Kidney (tissue), 14 donors: ENCODE data around the gene HABP2. TPM values are rescaled to one million over a fixed set of nuclear protein-coding genes. Genes with fewer than 3 reads are reported as not detected.

Experiments
- DNase-seq, 5 donors: peaks; one replicate each; pipeline ENCODE4 v3.0.0-alpha.2; 2013 to 2020
- FAIRE-seq: peaks from 2 replicates; lab custom pipeline; 2012; peaks lifted over from hg19 to GRCh38; lab: Jason Lieb, UNC
- H3K27ac ChIP-seq, 2 donors: one replicate each; pipeline ENCODE4 v1.7.0; 2013; ENCODE audit warnings: low read depth in 2 of 2, low read length in 2 of 2, inconsistent platforms in 1 of 2
- H3K27me3 ChIP-seq: one replicate; pipeline ENCODE4 v1.7.1; 2013; ENCODE audit warnings: low read length, inconsistent platforms; ENCODE audit not compliant: control insufficient read depth, insufficient read depth
- H3K36me3 ChIP-seq, 3 donors: one replicate each; pipeline versions ENCODE4 v1.7.0 to v1.7.1; 2013; ENCODE audit warnings: low read length in 3 of 3, control low read depth in 1 of 3, inconsistent platforms in 1 of 3; ENCODE audit not compliant: insufficient read depth in 3 of 3, control insufficient read depth in 2 of 3
- H3K4me1 ChIP-seq, 3 donors: one replicate each; pipeline versions ENCODE4 v1.7.0 to v1.7.1; 2013; ENCODE audit warnings: low read length in 3 of 3, inconsistent platforms in 1 of 3, low read depth in 1 of 3; ENCODE audit not compliant: control insufficient read depth in 2 of 3, insufficient read depth in 2 of 3
- H3K4me3 ChIP-seq, 3 donors: one replicate each; pipeline versions ENCODE4 v1.7.0 to v1.8.1; 2013; ENCODE audit warnings: low read length in 3 of 3, control low read depth in 1 of 3, inconsistent platforms in 1 of 3
- H3K9ac ChIP-seq, 3 donors: one replicate each; pipeline versions ENCODE4 v1.7.0 to v1.7.1; 2013; ENCODE audit warnings: low read length in 3 of 3, control low read depth in 1 of 3, inconsistent platforms in 1 of 3
- H3K9me3 ChIP-seq, 3 donors: one replicate each; pipeline versions ENCODE4 v1.7.0 to v1.7.1; 2013; ENCODE audit warnings: low read length in 3 of 3, control low read depth in 1 of 3, inconsistent platforms in 1 of 3; ENCODE audit not compliant: control insufficient read depth in 2 of 3, insufficient read depth in 1 of 3
- intact Hi-C: fragments of 100-400 bp; cut with DNase I; formaldehyde crosslinking; loops from one replicate; pipeline ENCODE4 v1.11.1; 2022
- polyA plus RNA-seq: library from polyadenylated mRNA; stranded (reverse); fragments of 350-450 nt; fragmentation: Illumina TruSeq; extraction: RNeasy Lipid Tissue Mini Kit (QIAGEN cat#74804); gene quantifications from one replicate; pipeline ENCODE4 v1.2.3, GENCODE V29; 2014; ENCODE audit warnings: low read depth, low replicate concordance; ENCODE audit not compliant: insufficient read depth
- total RNA-seq: library from RNA; stranded (reverse); fragmentation: NEBNext Ultra II Directional; extraction: Animal tissue kit (Norgen Biotek cat#: 25700); gene quantifications from one replicate; pipeline ENCODE4 v1.2.1, GENCODE V29; 2021
- TF ChIP-seq, protein P1 (sequence below): IDR thresholded peaks from 3 replicates; pipeline ENCODE4 v1.5.1; 2012; ENCODE audit warnings: mild to moderate bottlenecking, moderate library complexity, borderline replicate concordance; ENCODE audit not compliant: insufficient read depth; ENCODE audit errors: extremely low read depth
- donor health status: control.
- donor health status: control.
- donor health status: control.
- donor health status: control.
- donor health status: control.
- donor health status: DM: yes; HTN: yes; CAD: no.
- donor health status: Normal renal cell carcinoma (clear cell type).

HABP2 gene
- total and polyA plus RNA-seq, 2 donors from 2014 or later, result 25.6 to 27.4 TPM

DNA sequence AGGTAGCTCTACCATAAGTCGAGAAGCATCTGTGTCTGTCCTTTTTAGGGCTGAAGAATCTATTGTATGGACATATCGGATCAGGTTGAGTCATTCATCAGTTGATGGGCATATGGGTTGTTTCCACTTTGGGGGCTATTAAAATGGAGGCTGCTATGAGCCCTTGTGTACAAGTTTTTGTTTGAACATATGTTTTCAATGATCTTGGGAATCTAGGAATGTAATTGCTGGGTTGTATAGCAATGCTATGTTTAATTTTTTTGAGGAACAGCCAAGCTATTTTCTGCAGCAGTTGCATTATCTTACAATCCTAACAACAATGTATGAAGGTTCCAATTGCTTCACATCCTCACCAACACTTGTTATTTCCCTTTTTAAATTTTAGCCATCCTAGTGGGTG lies 46.4 kb upstream of the HABP2 start:
- FAIRE-seq (no peak), DNase-seq (no peak)
- no peak overlapping the region for H3K4me3 ChIP-seq
- H3K9ac ChIP-seq, result no peak overlapping the region
- no peak overlapping the region for H3K27ac ChIP-seq
- no peaks in the 10 kb centered on the region for H3K36me3 ChIP-seq
- H3K9me3 ChIP-seq, result no peaks in the 10 kb centered on the region
- H3K4me1 ChIP-seq, result no peaks in the 10 kb centered on the region
- TF ChIP-seq, protein P1, sequence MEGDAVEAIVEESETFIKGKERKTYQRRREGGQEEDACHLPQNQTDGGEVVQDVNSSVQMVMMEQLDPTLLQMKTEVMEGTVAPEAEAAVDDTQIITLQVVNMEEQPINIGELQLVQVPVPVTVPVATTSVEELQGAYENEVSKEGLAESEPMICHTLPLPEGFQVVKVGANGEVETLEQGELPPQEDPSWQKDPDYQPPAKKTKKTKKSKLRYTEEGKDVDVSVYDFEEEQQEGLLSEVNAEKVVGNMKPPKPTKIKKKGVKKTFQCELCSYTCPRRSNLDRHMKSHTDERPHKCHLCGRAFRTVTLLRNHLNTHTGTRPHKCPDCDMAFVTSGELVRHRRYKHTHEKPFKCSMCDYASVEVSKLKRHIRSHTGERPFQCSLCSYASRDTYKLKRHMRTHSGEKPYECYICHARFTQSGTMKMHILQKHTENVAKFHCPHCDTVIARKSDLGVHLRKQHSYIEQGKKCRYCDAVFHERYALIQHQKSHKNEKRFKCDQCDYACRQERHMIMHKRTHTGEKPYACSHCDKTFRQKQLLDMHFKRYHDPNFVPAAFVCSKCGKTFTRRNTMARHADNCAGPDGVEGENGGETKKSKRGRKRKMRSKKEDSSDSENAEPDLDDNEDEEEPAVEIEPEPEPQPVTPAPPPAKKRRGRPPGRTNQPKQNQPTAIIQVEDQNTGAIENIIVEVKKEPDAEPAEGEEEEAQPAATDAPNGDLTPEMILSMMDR, result no peak
- H3K27me3 ChIP-seq, result no peaks in the 10 kb centered on the region
- intact Hi-C loops, result no loop called here

DNA sequence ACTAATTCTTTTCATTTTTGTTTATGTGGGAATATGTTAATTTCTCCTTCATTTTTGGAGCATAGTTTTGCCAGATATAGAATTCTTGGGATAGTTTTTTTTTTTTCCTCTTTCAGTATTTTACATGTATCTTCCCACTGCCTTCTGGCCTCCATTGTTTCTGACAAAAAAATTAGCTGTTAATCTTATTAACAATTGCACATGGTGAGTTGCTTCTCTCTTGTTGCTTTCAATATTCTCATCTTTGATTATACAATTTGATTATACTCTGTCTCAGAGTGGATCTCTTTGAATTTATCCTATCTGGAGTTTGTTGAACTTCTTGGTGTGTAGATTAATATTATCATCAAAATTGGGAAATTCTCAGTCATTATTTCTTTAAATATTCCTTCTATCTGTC lies 41.4 kb upstream of the HABP2 start:
- H3K9ac ChIP-seq, result no peak overlapping the region
- H3K4me1 ChIP-seq, result no peaks in the 10 kb centered on the region
- H3K36me3 ChIP-seq, result no peaks in the 10 kb centered on the region
- H3K27ac ChIP-seq, result no peak overlapping the region
- TF ChIP-seq, protein P1, result no peak
- no peaks in the 10 kb centered on the region for H3K9me3 ChIP-seq
- H3K4me3 ChIP-seq, result no peak overlapping the region
- intact Hi-C loops, result no loop called here
- no peak for DNase-seq
- no peaks in the 10 kb centered on the region for H3K27me3 ChIP-seq
- FAIRE-seq, result no peak

DNA sequence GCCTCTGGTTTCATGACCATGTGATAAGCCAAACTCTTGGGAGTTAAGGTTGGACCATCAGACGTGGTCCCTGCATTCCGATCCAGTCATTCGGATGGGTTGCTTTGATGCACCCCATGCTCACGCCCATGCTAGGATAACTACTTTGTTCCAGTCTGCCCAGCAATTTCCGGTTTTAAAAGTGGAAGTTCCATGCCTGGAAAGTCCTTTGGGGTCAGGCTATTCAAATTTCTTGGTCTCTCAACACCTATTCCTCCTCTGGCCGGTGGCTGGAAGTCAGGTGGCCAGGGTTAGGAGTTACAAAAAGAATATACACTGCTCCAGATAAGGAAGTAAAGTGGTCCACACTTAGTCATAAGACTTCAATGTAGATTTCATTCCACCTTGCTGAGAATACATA lies 37.7 kb upstream of the HABP2 start:
- Histone ChIP-seq H3K27ac (no peak overlapping the region), H3K9ac (no peak overlapping the region), H3K36me3 (no peaks in the 10 kb centered on the region), H3K4me3 (no peak overlapping the region), H3K9me3 (no peaks in the 10 kb centered on the region), H3K27me3 (no peaks in the 10 kb centered on the region), H3K4me1 (no peaks in the 10 kb centered on the region)
- intact Hi-C loops, result no loop called here
- FAIRE-seq (no peak), DNase-seq (no peak)
- TF ChIP-seq, protein P1, result no peak

DNA sequence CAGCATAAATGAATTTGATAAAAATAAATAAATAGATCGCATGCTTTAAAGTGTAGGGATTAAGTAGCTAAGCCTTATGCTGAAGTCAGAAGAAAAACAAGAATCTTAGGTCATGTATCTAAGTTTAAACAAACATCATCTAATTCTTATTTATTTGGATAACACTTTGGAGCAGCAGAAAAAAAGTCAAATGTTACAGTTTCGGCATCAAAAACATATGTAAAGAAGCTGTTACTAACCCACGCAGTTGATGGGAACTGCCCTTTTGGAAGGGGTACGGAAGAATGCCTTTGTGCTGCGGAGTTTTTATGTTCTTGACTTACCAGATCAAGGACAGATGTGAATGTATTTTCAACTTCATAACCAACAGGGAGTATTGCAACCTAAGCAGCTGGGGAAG lies 37.3 kb upstream of the HABP2 start:
- Histone ChIP-seq H3K4me1 (no peaks in the 10 kb centered on the region), H3K27me3 (no peaks in the 10 kb centered on the region), H3K4me3 (no peak overlapping the region), H3K36me3 (no peaks in the 10 kb centered on the region), H3K9me3 (no peaks in the 10 kb centered on the region), H3K27ac (no peak overlapping the region), H3K9ac (no peak overlapping the region)
- TF ChIP-seq, protein P1, result no peak
- peak in 1 of 5 donors; percentile 32 for DNase-seq
- no peak for FAIRE-seq
- intact Hi-C loops, result no loop called here
